Fibroblast of lung (primary cell): ENCODE measurements around the gene FAM193B. TPM values are rescaled to one million over a fixed set of nuclear protein-coding genes. Genes with fewer than 3 reads are reported as not detected.

Experiments
- DNase-seq, 2 donors: peaks; one replicate each; pipeline versions ENCODE4 v3.0.0 to v3.0.0-alpha.2; 2010; ENCODE audit warnings: low read depth in 2 of 2
- H2AFZ ChIP-seq: 2 replicates; pipeline ENCODE4 v1.5.1; 2012; ENCODE audit warnings: low read length, control low read depth, inconsistent platforms
- H3K27ac ChIP-seq: 2 replicates; pipeline ENCODE4 v1.5.1; 2011; ENCODE audit warnings: low read length, control low read depth; ENCODE audit not compliant: insufficient read depth
- H3K27me3 ChIP-seq: 2 replicates; pipeline ENCODE4 v1.5.1; 2011; ENCODE audit warnings: mild to moderate bottlenecking, low read length; ENCODE audit not compliant: control insufficient read depth, insufficient read depth
- H3K36me3 ChIP-seq: 2 replicates; pipeline ENCODE4 v1.5.1; 2011; ENCODE audit warnings: low read length; ENCODE audit not compliant: control insufficient read depth, insufficient read depth
- H3K4me1 ChIP-seq: 2 replicates; pipeline ENCODE4 v1.5.1; 2011; ENCODE audit warnings: low read length; ENCODE audit not compliant: control insufficient read depth, insufficient read depth; ENCODE audit errors: extremely low read depth
- H3K4me2 ChIP-seq: 2 replicates; pipeline ENCODE4 v1.5.1; 2011; ENCODE audit warnings: low read length, control low read depth; ENCODE audit not compliant: insufficient read depth; ENCODE audit errors: extremely low read depth
- H3K4me3 ChIP-seq, 4 experiments: fragments of 200-600 bp in 1 of 4; sonication (generic) in 1 of 4; replicated peaks in 1 of 4; 2 replicates each; pipeline ENCODE4 v1.5.1; 2011 to 2016; ENCODE audit warnings: low read length in 4 of 4, low read depth in 3 of 4, mild to moderate bottlenecking in 3 of 4, control low read depth in 2 of 4, inconsistent platforms in 1 of 4, mixed read lengths in 1 of 4; ENCODE audit not compliant: insufficient read depth in 1 of 4; ENCODE audit errors: control extremely low read depth in 1 of 4
- H3K79me2 ChIP-seq: 2 replicates; pipeline ENCODE4 v1.5.1; 2012; ENCODE audit warnings: mild to moderate bottlenecking, low read length, inconsistent platforms; ENCODE audit not compliant: control insufficient read depth, insufficient read depth
- H3K9ac ChIP-seq: 2 replicates; pipeline ENCODE4 v1.5.1; 2011; ENCODE audit warnings: mild to moderate bottlenecking, low read length, control low read depth; ENCODE audit not compliant: insufficient read depth
- H3K9me3 ChIP-seq: 2 replicates; pipeline ENCODE4 v1.5.1; 2012; ENCODE audit warnings: low read depth, low read length; ENCODE audit not compliant: control insufficient read depth, insufficient read depth
- H4K20me1 ChIP-seq: 2 replicates; pipeline ENCODE4 v1.5.1; 2011; ENCODE audit warnings: low read length; ENCODE audit not compliant: control insufficient read depth, insufficient read depth; ENCODE audit errors: extremely low read depth
- EZH2 ChIP-seq: IDR thresholded peaks from 2 replicates; pipeline ENCODE4 v1.5.1; 2012; ENCODE audit warnings: low read length, control low read depth, mild to moderate bottlenecking; ENCODE audit errors: missing control alignments
- polyA plus RNA-seq, 2 donors: library from polyadenylated mRNA; depleted of rRNA in 1 of 2; stranded (reverse) in 1 of 2; unstranded in 1 of 2; fragments of >200 nt; gene quantifications; 2 replicates each; pipeline ENCODE4 v1.2.1, GENCODE V29; 2011 to 2012; ENCODE audit warnings: missing spikeins in 1 of 2
- total RNA-seq: library from RNA; depleted of rRNA; stranded (reverse); fragments of >200 nt; gene quantifications from 2 replicates; pipeline ENCODE4 v1.2.1, GENCODE V29; 2014
- TF ChIP-seq, protein P1 (sequence below), 2 donors: IDR thresholded peaks in 1 of 2; conservative IDR thresholded peaks in 1 of 2; 1 replicate in 1 of 2; 2 replicates in 1 of 2; pipeline ENCODE4 v1.5.1; 2011 to 2012; ENCODE audit warnings: low read length in 2 of 2, control low read depth in 1 of 2, inconsistent platforms in 1 of 2, low read depth in 1 of 2, mild to moderate bottlenecking in 1 of 2

Gene FAM193B
- total and polyA plus RNA-seq, 2 donors (not counting 1 experiment from before 2014, with no cell fraction given): 27.9 to 28.4 TPM

DNA sequence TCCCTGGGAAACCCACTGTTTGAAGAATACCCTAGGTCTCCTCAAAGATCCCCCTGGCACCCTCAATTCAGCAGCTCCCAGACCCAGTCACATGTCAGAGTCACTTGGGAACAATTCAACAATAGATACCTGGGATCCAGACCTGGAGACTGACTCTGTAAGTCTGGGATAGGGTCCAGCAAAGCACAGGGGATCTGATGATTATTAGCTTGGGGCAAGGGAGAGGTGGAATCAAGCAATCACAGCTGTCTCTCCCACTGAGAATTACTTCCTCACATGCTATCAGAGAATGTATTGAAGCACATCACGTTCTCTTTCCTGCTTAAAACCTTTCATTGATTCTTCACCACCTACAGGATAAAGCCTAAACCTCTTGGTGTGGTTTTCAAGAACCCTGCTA is 5.9 kb downstream of the FAM193B start:
- Histone ChIP-seq H3K27me3 (no peaks in the 10 kb centered on the region), H3K9me3 (no peaks in the 10 kb centered on the region), H3K27ac (no peak overlapping the region), H2AFZ (no peak overlapping the region), H3K4me1 (peaks cover 27% of the 10 kb centered on the region), H3K9ac (no peak overlapping the region), H3K36me3 (peaks cover 5% of the 10 kb centered on the region), H3K79me2 (peaks cover 69% of the 10 kb centered on the region), H3K4me3 (no peak overlapping the region), H3K4me2 (no peak overlapping the region), H4K20me1 (no peaks in the 10 kb centered on the region)
- TF ChIP-seq EZH2: no peak
- TF ChIP-seq, protein P1, sequence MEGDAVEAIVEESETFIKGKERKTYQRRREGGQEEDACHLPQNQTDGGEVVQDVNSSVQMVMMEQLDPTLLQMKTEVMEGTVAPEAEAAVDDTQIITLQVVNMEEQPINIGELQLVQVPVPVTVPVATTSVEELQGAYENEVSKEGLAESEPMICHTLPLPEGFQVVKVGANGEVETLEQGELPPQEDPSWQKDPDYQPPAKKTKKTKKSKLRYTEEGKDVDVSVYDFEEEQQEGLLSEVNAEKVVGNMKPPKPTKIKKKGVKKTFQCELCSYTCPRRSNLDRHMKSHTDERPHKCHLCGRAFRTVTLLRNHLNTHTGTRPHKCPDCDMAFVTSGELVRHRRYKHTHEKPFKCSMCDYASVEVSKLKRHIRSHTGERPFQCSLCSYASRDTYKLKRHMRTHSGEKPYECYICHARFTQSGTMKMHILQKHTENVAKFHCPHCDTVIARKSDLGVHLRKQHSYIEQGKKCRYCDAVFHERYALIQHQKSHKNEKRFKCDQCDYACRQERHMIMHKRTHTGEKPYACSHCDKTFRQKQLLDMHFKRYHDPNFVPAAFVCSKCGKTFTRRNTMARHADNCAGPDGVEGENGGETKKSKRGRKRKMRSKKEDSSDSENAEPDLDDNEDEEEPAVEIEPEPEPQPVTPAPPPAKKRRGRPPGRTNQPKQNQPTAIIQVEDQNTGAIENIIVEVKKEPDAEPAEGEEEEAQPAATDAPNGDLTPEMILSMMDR (conservative IDR thresholded peaks at IDR 0.05 in 1 of 2, IDR thresholded peaks at IDR 0.05 in 1 of 2; ENCODE audit: low read depth in 1 of 2, low read length in 2 of 2): no peak
- DNase-seq: no peak

DNA sequence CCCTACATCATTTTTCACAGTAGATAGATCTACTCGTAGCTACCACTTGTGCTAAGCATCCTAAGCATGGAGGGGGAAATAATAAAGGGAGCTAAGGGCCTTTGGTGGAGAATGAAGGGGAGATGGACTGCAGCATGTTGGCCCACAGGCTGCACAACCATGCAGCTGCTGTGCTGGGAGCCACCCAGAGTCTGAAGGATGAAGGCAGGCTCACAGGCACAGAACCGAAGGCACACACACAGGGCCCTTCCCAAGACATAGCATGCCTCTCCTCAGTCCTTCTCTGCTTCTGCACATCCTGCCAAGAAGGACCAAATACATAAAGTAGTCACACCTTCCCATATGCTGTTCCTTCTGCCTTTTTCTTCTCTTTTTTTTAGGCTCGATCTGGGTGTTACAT is 6.6 kb downstream of the FAM193B start:
- no peaks in the 10 kb centered on the region for H3K27me3 ChIP-seq
- no peak overlapping the region for H3K4me3 ChIP-seq
- H3K27ac ChIP-seq: peak overlapping the region; percentile 37
- peak in 1 of 2 donors; percentile 25 for DNase-seq
- H3K36me3 ChIP-seq: peaks cover 5% of the 10 kb centered on the region
- peaks cover 69% of the 10 kb centered on the region for H3K79me2 ChIP-seq
- H3K9me3 ChIP-seq: no peaks in the 10 kb centered on the region
- H3K9ac ChIP-seq: no peak overlapping the region
- TF ChIP-seq, protein P1 (conservative IDR thresholded peaks at IDR 0.05 in 1 of 2, IDR thresholded peaks at IDR 0.05 in 1 of 2; ENCODE audit: low read depth in 1 of 2, low read length in 2 of 2): no peak
- TF ChIP-seq EZH2: no peak
- H3K4me2 ChIP-seq: no peak overlapping the region
- peaks cover 27% of the 10 kb centered on the region for H3K4me1 ChIP-seq
- H2AFZ ChIP-seq: no peak overlapping the region
- H4K20me1 ChIP-seq: no peaks in the 10 kb centered on the region

DNA sequence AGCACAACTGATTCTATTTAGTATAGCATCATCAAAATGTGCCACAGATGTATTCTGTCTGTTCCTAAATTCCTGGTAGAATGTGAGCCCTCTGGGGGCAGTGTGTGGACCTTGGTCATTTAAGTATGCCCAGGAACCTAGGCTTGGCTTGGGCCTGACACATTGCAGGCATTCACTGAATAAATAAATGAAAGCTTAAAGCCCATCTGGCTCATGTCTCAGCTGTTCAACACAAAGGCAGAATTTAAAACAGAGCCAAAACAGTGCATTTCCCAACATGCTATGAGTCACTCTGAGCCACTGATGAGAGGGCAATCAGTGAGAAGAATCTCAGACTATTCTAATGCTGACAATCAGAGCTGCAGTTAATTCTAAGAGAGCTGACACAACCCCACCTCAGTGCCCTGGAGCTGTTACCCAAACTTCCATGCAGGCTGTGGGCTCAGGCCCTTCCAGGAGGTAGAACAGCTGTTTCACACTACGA is 8.1 kb downstream of the FAM193B start:
- Histone ChIP-seq H3K79me2 (peaks cover 67% of the 10 kb centered on the region), H3K4me1 (peaks cover 27% of the 10 kb centered on the region), H3K4me2 (peak overlapping the region; percentile 44), H3K4me3 (peak overlapping the region in 1 of 4 experiments; percentile 2), H3K27ac (peak overlapping the region; percentile 76), H2AFZ (no peak overlapping the region), H4K20me1 (no peaks in the 10 kb centered on the region), H3K9ac (no peak overlapping the region), H3K36me3 (peaks cover 9% of the 10 kb centered on the region), H3K27me3 (no peaks in the 10 kb centered on the region), H3K9me3 (no peaks in the 10 kb centered on the region)
- no peak for TF ChIP-seq EZH2
- TF ChIP-seq, protein P1 (conservative IDR thresholded peaks at IDR 0.05 in 1 of 2, IDR thresholded peaks at IDR 0.05 in 1 of 2; ENCODE audit: low read depth in 1 of 2, low read length in 2 of 2): no peak
- peak; percentile 97 to 99 for DNase-seq
